ENCODE measurements around the gene ARID5B. TPM values are rescaled to one million over a fixed set of nuclear protein-coding genes. Genes with fewer than 3 reads are reported as not detected.

Gene ARID5B
- 81.9 TPM for total RNA-seq (ENCODE audit: insufficient read depth, low replicate concordance)

- DNase-seq (ENCODE audit: low spot score) = peak; percentile 76
Measured at GRCh38 chr10:61900829-61901792, at the start of gene ARID5B. Gene ARID5B (plus strand): TSS chr10:61901699. CDS start chr10:61901710, 11 bp downstream.

GRCh38 chr10:61852261-61852660, 49.2 kb upstream of the ARID5B start:
- DNase-seq (ENCODE audit: low spot score) = no peak

- DNase-seq (ENCODE audit: low spot score) = no peak
Measured at GRCh38 chr10:61855771-61856170, 45.7 kb upstream of the ARID5B start.

- no peak for DNase-seq (ENCODE audit: low spot score)
Measured at GRCh38 chr10:61857746-61858145, 43.8 kb upstream of the ARID5B start.

GRCh38 chr10:61859786-61860185, 41.7 kb upstream of the ARID5B start:
- DNase-seq (ENCODE audit: low spot score) = no peak

- no peak for DNase-seq (ENCODE audit: low spot score)
Measured at GRCh38 chr10:61860964-61861758, 40.3 kb upstream of the ARID5B start.

GRCh38 chr10:61863981-61864380, 37.5 kb upstream of the ARID5B start:
- no peak for DNase-seq (ENCODE audit: low spot score)

- DNase-seq (ENCODE audit: low spot score) = no peak
Measured at GRCh38 chr10:61866700-61867368, 34.7 kb upstream of the ARID5B start.

- peak; percentile 14 for DNase-seq (ENCODE audit: low spot score)
Measured at GRCh38 chr10:61867374-61867773, 34.1 kb upstream of the ARID5B start.

GRCh38 chr10:61867817-61868216, 33.7 kb upstream of the ARID5B start:
- DNase-seq (ENCODE audit: low spot score) = peak; percentile 23

GRCh38 chr10:61869041-61869675, 32.3 kb upstream of the ARID5B start:
- peak; percentile 13 for DNase-seq (ENCODE audit: low spot score)

- DNase-seq (ENCODE audit: low spot score) = peak; percentile 84
Measured at GRCh38 chr10:61869774-61870525, 31.5 kb upstream of the ARID5B start.

- DNase-seq (ENCODE audit: low spot score) = peak; percentile 74
Measured at GRCh38 chr10:61870526-61870895, 31.0 kb upstream of the ARID5B start.

- DNase-seq (ENCODE audit: low spot score) = no peak
Measured at GRCh38 chr10:61871487-61871886, 30.0 kb upstream of the ARID5B start.

GRCh38 chr10:61877887-61878739, 23.4 kb upstream of the ARID5B start:
- DNase-seq (ENCODE audit: low spot score) = peak; percentile 32

GRCh38 chr10:61878740-61879068, 22.8 kb upstream of the ARID5B start:
- no peak for DNase-seq (ENCODE audit: low spot score)

GRCh38 chr10:61882621-61883370, 18.7 kb upstream of the ARID5B start:
- DNase-seq (ENCODE audit: low spot score) = no peak

GRCh38 chr10:61883371-61884025, 18.0 kb upstream of the ARID5B start:
- no peak for DNase-seq (ENCODE audit: low spot score)

- no peak for DNase-seq (ENCODE audit: low spot score)
Measured at GRCh38 chr10:61887772-61888171, 13.7 kb upstream of the ARID5B start.
